GM10248 (cell line): ENCODE measurements around the gene MGME1.
"Not testable (repeated sequence)": the region's sequence is repeated elsewhere in the genome, so short reads cannot be mapped to it uniquely, and the experiment has no call there.

ENCODE experiments used
- CTCF ChIA-PET: fragments of 300-600 bp; sonication (Branson Sonifier 250); formaldehyde crosslinking; extraction: SDS; loops from one replicate; lab custom pipeline; 2021; ENCODE audit warnings: antibody characterized with exemption; lab: Yijun Ruan, JAX
- POLR2A ChIA-PET: fragments of 350-650 bp; sonication (Branson Sonifier 250); formaldehyde crosslinking; extraction: SDS; loops from one replicate; lab custom pipeline; 2020; ENCODE audit warnings: antibody characterized with exemption; lab: Yijun Ruan, JAX
- DNase-seq: peaks from one replicate; pipeline ENCODE4 v3.0.0; 2012; ENCODE audit errors: extremely low spot score
- TF ChIP-seq, protein P1 (sequence below): IDR thresholded peaks from 2 replicates; pipeline ENCODE4 v1.5.1; 2012; ENCODE audit warnings: mild to moderate bottlenecking, low read depth; ENCODE audit errors: extremely low read depth, missing control alignments, control extremely low read depth

The MGME1 gene

DNA sequence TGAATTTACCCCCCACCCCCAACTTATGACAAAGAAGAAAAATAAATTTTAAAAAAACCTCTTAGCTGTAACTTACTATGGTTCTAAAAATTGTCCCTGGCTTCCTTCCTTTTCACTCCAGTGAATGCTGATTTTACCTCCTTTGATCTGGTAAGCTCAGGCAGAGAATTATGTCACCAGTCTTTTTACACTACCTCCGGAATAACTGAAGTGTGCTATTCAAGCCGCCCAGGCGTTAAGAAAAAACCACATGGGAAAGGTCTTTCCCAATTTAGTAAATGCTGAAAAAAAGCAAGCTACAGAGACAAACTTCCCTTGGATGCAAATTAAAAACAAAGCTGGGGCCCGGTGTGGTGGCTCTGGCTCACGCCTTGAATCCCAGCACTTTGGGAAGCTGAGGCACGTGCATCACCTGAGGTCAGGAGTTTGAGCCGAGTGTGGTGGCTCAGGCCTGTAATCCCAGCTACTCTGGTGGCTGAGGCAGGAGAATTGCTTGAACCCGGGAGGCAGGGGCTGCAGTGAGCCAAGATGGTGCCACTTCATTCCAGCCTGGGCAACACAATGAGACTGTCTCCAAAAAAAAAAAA is 12.6 kb upstream of the MGME1 start:
- ChIA-PET POLR2A (interaction anchor here (0.7 to 2.0 kb wide), 3 partner anchors 9 to 19 kb away, joined by 5 to 12 read pairs (median 8); partner anchors contain the start of gene SNX5), CTCF (interaction anchor here (0.9 to 7.8 kb wide), 8 partner anchors 9 to 275 kb away, joined by 3 to 69 read pairs (median 6); partner anchors contain the start of genes MGME1, RRBP1 and SNX5)
- DNase-seq: no peak
- TF ChIP-seq, protein P1, sequence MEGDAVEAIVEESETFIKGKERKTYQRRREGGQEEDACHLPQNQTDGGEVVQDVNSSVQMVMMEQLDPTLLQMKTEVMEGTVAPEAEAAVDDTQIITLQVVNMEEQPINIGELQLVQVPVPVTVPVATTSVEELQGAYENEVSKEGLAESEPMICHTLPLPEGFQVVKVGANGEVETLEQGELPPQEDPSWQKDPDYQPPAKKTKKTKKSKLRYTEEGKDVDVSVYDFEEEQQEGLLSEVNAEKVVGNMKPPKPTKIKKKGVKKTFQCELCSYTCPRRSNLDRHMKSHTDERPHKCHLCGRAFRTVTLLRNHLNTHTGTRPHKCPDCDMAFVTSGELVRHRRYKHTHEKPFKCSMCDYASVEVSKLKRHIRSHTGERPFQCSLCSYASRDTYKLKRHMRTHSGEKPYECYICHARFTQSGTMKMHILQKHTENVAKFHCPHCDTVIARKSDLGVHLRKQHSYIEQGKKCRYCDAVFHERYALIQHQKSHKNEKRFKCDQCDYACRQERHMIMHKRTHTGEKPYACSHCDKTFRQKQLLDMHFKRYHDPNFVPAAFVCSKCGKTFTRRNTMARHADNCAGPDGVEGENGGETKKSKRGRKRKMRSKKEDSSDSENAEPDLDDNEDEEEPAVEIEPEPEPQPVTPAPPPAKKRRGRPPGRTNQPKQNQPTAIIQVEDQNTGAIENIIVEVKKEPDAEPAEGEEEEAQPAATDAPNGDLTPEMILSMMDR: no peak

DNA sequence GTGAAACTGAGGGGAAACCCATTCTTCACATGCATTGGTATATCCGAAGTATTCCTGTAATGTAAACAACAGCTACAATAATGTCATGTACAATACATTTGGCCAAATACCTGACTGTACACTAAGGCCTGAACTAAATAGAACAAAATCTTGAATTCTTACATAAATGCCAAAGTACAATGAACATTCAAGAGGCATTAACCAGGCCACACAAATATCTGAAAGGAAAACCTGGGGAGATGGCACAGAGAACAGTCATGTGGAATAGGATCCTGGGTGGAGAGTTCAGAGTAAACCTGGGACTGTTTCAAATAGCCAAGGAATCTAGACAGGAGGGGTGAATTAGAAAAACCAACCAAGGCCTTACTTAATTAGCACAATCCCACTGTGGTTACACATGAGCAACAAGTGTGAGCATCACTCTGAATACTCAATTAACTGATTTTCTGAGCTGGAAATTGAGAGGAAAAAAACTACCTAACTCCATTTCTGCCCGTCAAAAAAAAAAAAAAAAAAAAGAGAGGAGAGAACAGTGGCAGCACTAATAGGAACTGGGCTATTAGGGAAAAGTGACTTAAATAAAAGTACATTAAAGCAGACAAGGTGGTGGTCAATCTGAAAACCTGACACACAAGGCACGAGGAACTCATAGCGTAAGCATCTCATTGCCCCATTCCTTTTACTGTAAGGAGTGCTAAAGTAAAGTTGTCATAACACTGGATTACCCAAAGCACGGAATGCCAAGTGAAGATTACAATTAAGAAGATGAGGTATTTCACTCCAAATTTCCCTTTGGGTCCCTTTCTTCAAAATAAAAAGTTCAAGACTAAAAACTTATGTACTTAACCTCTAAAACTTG is 11.1 kb upstream of the MGME1 start:
- no peak for DNase-seq
- ChIA-PET POLR2A (interaction anchor here (1.2 kb wide), 1 partner anchor 8 kb away, joined by 6 read pairs; no protein-coding TSS in a partner anchor), CTCF (interaction anchor here (1.0 to 7.8 kb wide), 12 partner anchors 10 to 276 kb away, joined by 3 to 69 read pairs (median 6); partner anchors contain the start of genes MGME1, RRBP1 and SNX5)
- TF ChIP-seq, protein P1: no peak

DNA sequence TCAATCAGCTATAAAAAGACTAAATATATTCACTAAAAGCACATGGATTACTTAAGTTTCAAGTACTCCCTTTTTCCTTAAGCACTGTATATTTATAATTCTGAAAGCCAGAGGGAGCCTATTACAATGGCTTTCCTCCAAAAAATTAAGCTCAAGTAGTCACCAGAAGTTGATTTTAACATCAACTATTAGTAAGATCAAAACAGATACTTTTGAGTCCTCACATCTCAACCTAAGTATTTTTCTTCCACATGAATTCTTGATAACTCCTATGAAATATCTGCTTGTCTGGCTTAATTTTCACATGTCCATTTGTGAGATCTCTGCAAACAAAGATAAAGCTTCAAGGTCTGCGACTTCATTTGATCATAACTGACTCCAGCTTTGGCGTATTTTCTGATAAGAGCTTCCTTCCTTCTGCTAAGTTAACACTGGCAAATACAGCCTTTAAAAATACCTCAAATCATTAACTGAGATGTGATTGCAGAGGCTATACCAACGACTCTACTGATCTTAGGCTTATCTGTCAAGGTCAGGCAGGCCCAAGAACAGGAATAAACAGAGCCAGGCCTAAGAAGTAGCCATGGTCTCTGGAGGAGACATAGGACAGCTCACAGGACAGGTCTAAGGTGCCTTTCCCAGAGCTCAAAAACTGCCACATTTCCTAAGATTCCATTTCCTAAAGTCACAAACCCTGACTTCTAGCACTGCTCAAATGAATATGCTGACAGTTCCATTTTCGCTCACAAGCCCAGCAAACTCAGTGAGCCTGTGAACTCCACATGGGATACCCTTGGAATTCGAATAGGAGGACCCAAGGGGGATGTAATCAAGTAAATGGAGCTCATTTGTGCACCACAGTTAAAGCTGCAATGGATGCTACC is 10.2 kb upstream of the MGME1 start:
- ChIA-PET POLR2A (interaction anchor here (0.6 to 1.7 kb wide), 4 partner anchors 9 to 182 kb away, joined by 4 to 8 read pairs (median 6); partner anchors contain the start of genes MGME1 and SNX5), CTCF (interaction anchor here (1.0 to 7.8 kb wide), 12 partner anchors 10 to 276 kb away, joined by 3 to 69 read pairs (median 4); partner anchors contain the start of genes MGME1, RRBP1 and SNX5)
- TF ChIP-seq, protein P1: no peak
- DNase-seq: no peak

DNA sequence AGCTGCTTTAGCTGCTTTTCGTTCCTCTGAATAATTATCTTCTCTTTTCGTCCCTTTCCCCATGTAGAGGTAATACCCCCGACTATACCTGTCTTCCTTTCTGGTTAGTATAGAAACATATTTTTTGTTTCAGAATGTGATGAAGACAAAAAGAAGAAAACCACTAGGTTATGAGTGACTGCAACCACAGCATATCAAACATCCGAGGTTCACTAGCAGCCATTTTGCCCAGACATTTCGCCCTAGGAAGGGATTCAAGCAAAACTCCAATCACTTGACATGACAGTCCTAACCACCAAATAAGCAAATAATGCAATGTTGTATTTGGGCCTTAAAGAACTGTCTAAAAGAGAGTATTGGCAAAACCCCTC is 9.6 kb upstream of the MGME1 start:
- POLR2A ChIA-PET: interaction anchor here (1.0 to 1.7 kb wide), 3 partner anchors 10 to 12 kb away, joined by 4 to 8 read pairs (median 6); partner anchors contain the start of genes MGME1 and SNX5
- CTCF ChIA-PET: interaction anchor here (1.1 to 7.8 kb wide), 11 partner anchors 9 to 277 kb away, joined by 3 to 69 read pairs (median 5); partner anchors contain the start of genes MGME1, RRBP1 and SNX5
- DNase-seq: no peak
- TF ChIP-seq, protein P1: no peak

DNA sequence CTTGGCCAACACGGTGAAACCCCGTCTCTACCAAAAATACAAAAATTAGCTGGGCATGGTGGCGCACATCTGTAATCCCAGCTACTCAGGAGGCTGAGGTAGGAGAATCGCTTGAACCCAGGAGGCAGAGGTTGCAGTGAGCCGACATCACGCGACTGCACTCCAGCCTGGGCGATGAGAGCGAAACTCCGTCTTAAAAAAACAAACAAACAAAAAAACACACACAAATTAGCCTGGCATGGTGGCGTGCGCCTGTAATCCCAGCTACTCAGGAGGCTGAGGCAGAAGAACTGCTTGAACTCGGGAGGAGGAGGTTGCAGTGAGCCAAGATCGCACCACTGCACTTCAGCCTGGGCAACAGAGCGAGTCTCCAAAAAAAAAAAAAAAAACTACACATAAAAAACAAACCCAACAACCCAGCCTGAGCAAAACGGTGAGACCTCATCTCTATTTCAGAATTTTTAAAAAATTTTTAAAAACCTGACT is 8.4 kb upstream of the MGME1 start:
- not testable (repeated sequence) for DNase-seq
- CTCF ChIA-PET: interaction anchor here (1.0 to 1.1 kb wide), 3 partner anchors 15 to 63 kb away, joined by 3 read pairs; no protein-coding TSS in a partner anchor
- POLR2A ChIA-PET: interaction anchor here (0.7 kb wide), 1 partner anchor 1698 kb away, joined by 6 read pairs; no protein-coding TSS in a partner anchor

DNA sequence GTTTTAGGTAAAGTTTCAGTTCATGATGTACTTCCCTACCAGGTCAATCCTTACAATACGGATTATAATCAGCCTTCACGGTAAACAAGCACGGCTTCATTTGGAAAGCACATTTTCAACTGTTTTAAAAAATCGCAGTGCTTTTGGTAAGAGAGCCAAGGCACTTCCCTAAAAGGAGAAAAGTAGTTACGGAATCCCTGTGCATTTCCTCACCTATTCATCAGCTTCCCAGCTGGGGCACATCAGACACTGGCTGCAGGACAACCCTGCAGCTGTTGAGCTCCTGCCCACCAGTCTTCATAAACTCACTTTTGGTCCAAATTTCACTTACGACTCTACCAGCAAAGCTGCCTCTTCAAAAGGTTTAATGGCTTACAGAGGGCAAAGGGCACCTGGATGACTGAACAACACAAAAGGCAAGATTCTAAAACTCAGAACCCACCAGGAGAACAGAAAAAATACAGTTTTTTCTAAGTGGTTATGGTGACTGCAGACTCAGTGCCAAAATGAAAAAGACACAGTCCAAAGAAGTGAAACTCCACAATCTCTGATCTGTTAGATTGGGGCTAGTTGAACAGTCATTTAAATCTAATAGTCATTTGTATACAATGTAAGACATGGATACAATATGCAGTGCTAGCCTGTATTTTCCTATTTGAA is 7.8 kb upstream of the MGME1 start:
- no peak for DNase-seq
- ChIA-PET CTCF (interaction anchor here (1.1 to 1.6 kb wide), 3 partner anchors 9 to 22 kb away, joined by 3 to 5 read pairs (median 3); no protein-coding TSS in a partner anchor), POLR2A (no interaction called here)
- TF ChIP-seq, protein P1: no peak
